Kidney (tissue), 14 donors: ENCODE measurements around the gene VSTM1. TPM values are rescaled to one million over a fixed set of nuclear protein-coding genes. Genes with fewer than 3 reads are reported as not detected.

Experiments
- DNase-seq, 5 donors: peaks; one replicate each; pipeline ENCODE4 v3.0.0-alpha.2; 2013 to 2020
- FAIRE-seq: peaks from 2 replicates; lab custom pipeline; 2012; peaks lifted over from hg19 to GRCh38; lab: Jason Lieb, UNC
- H3K27ac ChIP-seq, 2 donors: one replicate each; pipeline ENCODE4 v1.7.0; 2013; ENCODE audit warnings: low read depth in 2 of 2, low read length in 2 of 2, inconsistent platforms in 1 of 2
- H3K27me3 ChIP-seq: one replicate; pipeline ENCODE4 v1.7.1; 2013; ENCODE audit warnings: low read length, inconsistent platforms; ENCODE audit not compliant: control insufficient read depth, insufficient read depth
- H3K36me3 ChIP-seq, 3 donors: one replicate each; pipeline versions ENCODE4 v1.7.0 to v1.7.1; 2013; ENCODE audit warnings: low read length in 3 of 3, control low read depth in 1 of 3, inconsistent platforms in 1 of 3; ENCODE audit not compliant: insufficient read depth in 3 of 3, control insufficient read depth in 2 of 3
- H3K4me1 ChIP-seq, 3 donors: one replicate each; pipeline versions ENCODE4 v1.7.0 to v1.7.1; 2013; ENCODE audit warnings: low read length in 3 of 3, inconsistent platforms in 1 of 3, low read depth in 1 of 3; ENCODE audit not compliant: control insufficient read depth in 2 of 3, insufficient read depth in 2 of 3
- H3K4me3 ChIP-seq, 3 donors: one replicate each; pipeline versions ENCODE4 v1.7.0 to v1.8.1; 2013; ENCODE audit warnings: low read length in 3 of 3, control low read depth in 1 of 3, inconsistent platforms in 1 of 3
- H3K9ac ChIP-seq, 3 donors: one replicate each; pipeline versions ENCODE4 v1.7.0 to v1.7.1; 2013; ENCODE audit warnings: low read length in 3 of 3, control low read depth in 1 of 3, inconsistent platforms in 1 of 3
- H3K9me3 ChIP-seq, 3 donors: one replicate each; pipeline versions ENCODE4 v1.7.0 to v1.7.1; 2013; ENCODE audit warnings: low read length in 3 of 3, control low read depth in 1 of 3, inconsistent platforms in 1 of 3; ENCODE audit not compliant: control insufficient read depth in 2 of 3, insufficient read depth in 1 of 3
- intact Hi-C: fragments of 100-400 bp; cut with DNase I; formaldehyde crosslinking; loops from one replicate; pipeline ENCODE4 v1.11.1; 2022
- polyA plus RNA-seq: library from polyadenylated mRNA; stranded (reverse); fragments of 350-450 nt; fragmentation: Illumina TruSeq; extraction: RNeasy Lipid Tissue Mini Kit (QIAGEN cat#74804); gene quantifications from one replicate; pipeline ENCODE4 v1.2.3, GENCODE V29; 2014; ENCODE audit warnings: low read depth, low replicate concordance; ENCODE audit not compliant: insufficient read depth
- total RNA-seq: library from RNA; stranded (reverse); fragmentation: NEBNext Ultra II Directional; extraction: Animal tissue kit (Norgen Biotek cat#: 25700); gene quantifications from one replicate; pipeline ENCODE4 v1.2.1, GENCODE V29; 2021
- TF ChIP-seq, protein P1 (sequence below): IDR thresholded peaks from 3 replicates; pipeline ENCODE4 v1.5.1; 2012; ENCODE audit warnings: mild to moderate bottlenecking, moderate library complexity, borderline replicate concordance; ENCODE audit not compliant: insufficient read depth; ENCODE audit errors: extremely low read depth
- donor health status: control.
- donor health status: control.
- donor health status: control.
- donor health status: control.
- donor health status: control.
- donor health status: DM: yes; HTN: yes; CAD: no.
- donor health status: Normal renal cell carcinoma (clear cell type).

The VSTM1 gene
- total and polyA plus RNA-seq, 2 donors from 2014 or later = 0.35 to 1.0 TPM

DNA sequence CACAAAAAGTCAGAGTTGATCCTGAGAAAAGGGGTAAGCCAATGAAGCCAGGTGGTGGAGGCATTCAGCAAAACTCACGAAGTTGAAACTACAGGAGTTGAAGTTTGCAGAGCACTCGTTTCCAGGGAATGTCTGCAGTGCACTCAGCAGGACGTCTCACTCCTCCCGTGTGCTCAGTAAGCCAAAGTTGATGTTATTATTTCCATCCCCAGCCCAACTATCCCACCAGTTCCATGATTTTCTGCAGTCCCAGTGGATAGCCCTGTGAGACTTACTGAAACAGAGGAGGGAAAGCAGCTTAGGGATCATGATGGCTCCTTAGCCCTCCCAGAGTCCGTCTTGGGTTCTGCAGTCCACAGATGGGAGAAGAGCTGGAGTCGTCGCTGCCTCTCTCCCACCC is 17.3 kb upstream of the VSTM1 start, which contains the start of gene TARM1:
Gene TARM1 (minus strand): TSS at position 334 of the 400 bp plus-strand sequence. CDS start 25 bp downstream, at position 309.
- Histone ChIP-seq H3K4me1 (no peaks in the 10 kb centered on the region), H3K9ac (no peak within 1 kb of the TSS), H3K4me3 (no peak within 1 kb of the TSS), H3K36me3 (no peaks in the 10 kb centered on the region), H3K27ac (no peak within 1 kb of the TSS), H3K27me3 (no peaks in the 10 kb centered on the region), H3K9me3 (peaks cover 0 to 7% (median 7%) of the 10 kb centered on the region in 3 donors)
- intact Hi-C loops = no loop called here
- TF ChIP-seq, protein P1, sequence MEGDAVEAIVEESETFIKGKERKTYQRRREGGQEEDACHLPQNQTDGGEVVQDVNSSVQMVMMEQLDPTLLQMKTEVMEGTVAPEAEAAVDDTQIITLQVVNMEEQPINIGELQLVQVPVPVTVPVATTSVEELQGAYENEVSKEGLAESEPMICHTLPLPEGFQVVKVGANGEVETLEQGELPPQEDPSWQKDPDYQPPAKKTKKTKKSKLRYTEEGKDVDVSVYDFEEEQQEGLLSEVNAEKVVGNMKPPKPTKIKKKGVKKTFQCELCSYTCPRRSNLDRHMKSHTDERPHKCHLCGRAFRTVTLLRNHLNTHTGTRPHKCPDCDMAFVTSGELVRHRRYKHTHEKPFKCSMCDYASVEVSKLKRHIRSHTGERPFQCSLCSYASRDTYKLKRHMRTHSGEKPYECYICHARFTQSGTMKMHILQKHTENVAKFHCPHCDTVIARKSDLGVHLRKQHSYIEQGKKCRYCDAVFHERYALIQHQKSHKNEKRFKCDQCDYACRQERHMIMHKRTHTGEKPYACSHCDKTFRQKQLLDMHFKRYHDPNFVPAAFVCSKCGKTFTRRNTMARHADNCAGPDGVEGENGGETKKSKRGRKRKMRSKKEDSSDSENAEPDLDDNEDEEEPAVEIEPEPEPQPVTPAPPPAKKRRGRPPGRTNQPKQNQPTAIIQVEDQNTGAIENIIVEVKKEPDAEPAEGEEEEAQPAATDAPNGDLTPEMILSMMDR = no peak
- peak in 1 of 5 donors; percentile 7 for DNase-seq
- no peak for FAIRE-seq

DNA sequence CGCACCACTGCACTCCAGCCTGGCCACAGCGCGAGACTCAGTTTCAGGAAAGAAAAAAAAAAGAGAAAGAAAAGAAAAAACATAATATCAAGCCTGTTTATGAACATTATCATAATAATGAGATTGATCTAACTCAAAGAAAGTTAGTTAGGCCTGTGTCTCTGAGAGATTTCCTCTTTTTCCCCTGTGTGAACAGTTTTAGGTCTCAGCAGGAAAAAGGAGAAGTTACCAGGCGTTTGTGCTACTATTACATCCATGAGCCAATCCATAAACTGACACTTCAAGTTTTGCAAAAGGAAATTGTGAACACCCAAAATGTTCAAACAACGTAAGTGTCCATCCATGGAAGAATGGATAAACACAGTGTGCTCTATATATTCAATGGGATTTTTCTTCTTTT is 13.6 kb upstream of the VSTM1 start:
- intact Hi-C loops = no loop called here
- peaks cover 0 to 10% (median 4%) of the 10 kb centered on the region in 3 donors for H3K9me3 ChIP-seq
- no peak for DNase-seq
- H3K9ac ChIP-seq = no peak overlapping the region
- no peak overlapping the region for H3K4me3 ChIP-seq
- no peaks in the 10 kb centered on the region for H3K4me1 ChIP-seq
- no peak for FAIRE-seq
- H3K36me3 ChIP-seq = no peaks in the 10 kb centered on the region
- H3K27me3 ChIP-seq = no peaks in the 10 kb centered on the region
- H3K27ac ChIP-seq = no peak overlapping the region
- TF ChIP-seq, protein P1 = no peak

DNA sequence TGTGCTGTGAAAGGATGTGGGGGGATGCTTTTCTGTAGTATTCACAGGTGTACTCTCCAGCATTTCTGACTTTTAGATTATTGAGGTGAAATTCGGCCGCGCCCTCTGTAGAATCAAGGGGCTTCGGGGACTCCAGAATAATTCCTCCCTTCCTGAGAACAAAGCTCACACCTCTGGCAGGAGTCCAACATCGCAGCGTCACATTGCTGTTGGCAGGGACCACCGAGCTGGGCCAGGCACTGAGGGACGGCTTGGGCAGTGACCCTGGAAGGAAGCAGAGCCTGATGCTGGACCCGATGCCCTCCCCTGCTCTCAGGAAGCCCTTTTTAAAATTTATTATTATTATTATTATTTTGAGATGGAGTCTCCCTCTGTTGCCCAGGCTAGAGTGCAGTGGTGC is 11.2 kb upstream of the VSTM1 start:
- Histone ChIP-seq H3K4me1 (no peaks in the 10 kb centered on the region), H3K9me3 (peaks cover 0 to 5% (median 0%) of the 10 kb centered on the region in 3 donors), H3K4me3 (no peak overlapping the region), H3K36me3 (no peaks in the 10 kb centered on the region), H3K9ac (no peak overlapping the region), H3K27me3 (no peaks in the 10 kb centered on the region), H3K27ac (no peak overlapping the region)
- no peak for FAIRE-seq
- intact Hi-C loops = no loop called here
- peak in 1 of 5 donors; percentile 40 for DNase-seq
- TF ChIP-seq, protein P1 = no peak

GRCh38 chr19:54073829-54074228 is 10.1 kb upstream of the VSTM1 start:
- FAIRE-seq (no peak), DNase-seq (peak in 1 of 5 donors; percentile 28)
- intact Hi-C loops = no loop called here
- TF ChIP-seq, protein P1 = no peak
- no peaks in the 10 kb centered on the region for H3K36me3 ChIP-seq
- H3K9me3 ChIP-seq = peaks cover 0 to 10% (median 0%) of the 10 kb centered on the region in 3 donors
- no peak overlapping the region for H3K9ac ChIP-seq
- H3K27me3 ChIP-seq = no peaks in the 10 kb centered on the region
- no peaks in the 10 kb centered on the region for H3K4me1 ChIP-seq
- no peak overlapping the region for H3K4me3 ChIP-seq
- H3K27ac ChIP-seq = no peak overlapping the region
